GM23338 (cell line): ENCODE data around the gene INPP4B. TPM values are rescaled to one million over a fixed set of nuclear protein-coding genes. Genes with fewer than 3 reads are reported as not detected.

Source experiments
- ATAC-seq: fragments of 200-7000 bp; cut with Tn5 transposase; 3 replicates; pipeline ENCODE4 v1.9.1; 2020
- DNase-seq: peaks from one replicate; pipeline ENCODE4 v3.0.0-alpha.2; 2015; ENCODE audit warnings: low spot score
- H2AFZ ChIP-seq: fragments of 200-600 bp; sonication (generic); 2 replicates; pipeline ENCODE4 v1.8.0; 2016; ENCODE audit warnings: antibody characterized with exemption, mild to moderate bottlenecking, moderate library complexity
- H3F3A ChIP-seq: fragments of 200-600 bp; sonication (generic); replicated peaks from 2 replicates; pipeline ENCODE4 v1.8.0; 2017; ENCODE audit warnings: antibody characterized with exemption, mixed run types, low read depth
- H3K27ac ChIP-seq: fragments of 200-600 bp; sonication (generic); 2 replicates; pipeline ENCODE4 v1.6.1; 2016; ENCODE audit warnings: low read depth
- H3K27me3 ChIP-seq: fragments of 200-600 bp; sonication (generic); 2 replicates; pipeline ENCODE4 v1.8.0; 2016; ENCODE audit warnings: mild to moderate bottlenecking, mixed run types, moderate library complexity; ENCODE audit not compliant: insufficient read depth
- H3K36me3 ChIP-seq: fragments of 200-600 bp; sonication (generic); 2 replicates; pipeline ENCODE4 v1.8.0; 2016; ENCODE audit warnings: mild to moderate bottlenecking; ENCODE audit not compliant: insufficient read depth
- H3K4me1 ChIP-seq: fragments of 200-600 bp; sonication (generic); 2 replicates; pipeline ENCODE4 v1.8.0; 2016; ENCODE audit warnings: mild to moderate bottlenecking, moderate library complexity; ENCODE audit not compliant: insufficient read depth
- H3K4me2 ChIP-seq: fragments of 200-600 bp; sonication (generic); 2 replicates; pipeline ENCODE4 v1.7.1; 2017; ENCODE audit warnings: mixed run types
- H3K4me3 ChIP-seq: fragments of 200-600 bp; sonication (generic); 2 replicates; pipeline ENCODE4 v1.6.1; 2016; ENCODE audit warnings: mixed run types
- H3K79me2 ChIP-seq: fragments of 200-600 bp; sonication (generic); replicated peaks from 2 replicates; pipeline ENCODE4 v1.8.0; 2017; ENCODE audit warnings: mild to moderate bottlenecking; ENCODE audit not compliant: insufficient read depth
- H3K9me2 ChIP-seq: fragments of 200-600 bp; sonication (generic); 2 replicates; pipeline ENCODE4 v1.8.0; 2017; ENCODE audit not compliant: insufficient read depth
- H4K20me1 ChIP-seq: fragments of 200-600 bp; sonication (generic); replicated peaks from 2 replicates; pipeline ENCODE4 v1.8.0; 2017; ENCODE audit warnings: mild to moderate bottlenecking; ENCODE audit not compliant: insufficient read depth
- H3K27ac Mint-ChIP-seq: 2 replicates; pipeline ENCODE4 v1.8.0; 2020; ENCODE audit warnings: inconsistent platforms, mild to moderate bottlenecking, moderate library complexity, mixed read lengths
- H3K27me3 Mint-ChIP-seq: 3 replicates; pipeline ENCODE4 v1.8.0; 2022; ENCODE audit warnings: low read depth, mild to moderate bottlenecking, moderate library complexity, mixed read lengths, inconsistent platforms; ENCODE audit not compliant: insufficient read depth, poor library complexity
- H3K36me3 Mint-ChIP-seq: 3 replicates; pipeline ENCODE4 v1.8.0; 2021; ENCODE audit warnings: low read depth, mild to moderate bottlenecking, inconsistent platforms, moderate library complexity, mixed read lengths
- H3K4me1 Mint-ChIP-seq: 3 replicates; pipeline ENCODE4 v1.8.0; 2020; ENCODE audit warnings: mild to moderate bottlenecking, inconsistent platforms, mixed read lengths
- H3K4me3 Mint-ChIP-seq: 3 replicates; pipeline ENCODE4 v1.8.0; 2021; ENCODE audit warnings: moderate library complexity, mild to moderate bottlenecking, inconsistent platforms, mixed read lengths
- H3K9me3 Mint-ChIP-seq: 3 replicates; pipeline ENCODE4 v1.8.0; 2020; ENCODE audit warnings: moderate library complexity, mild to moderate bottlenecking, inconsistent platforms, mixed read lengths
- CREB1 ChIP-seq: fragments of 250-450 bp; sonication (Bioruptor Pico); IDR thresholded peaks from 2 replicates; pipeline ENCODE4 v1.5.0; 2020; ENCODE audit warnings: low read depth, mild to moderate bottlenecking, moderate library complexity
- CTCF ChIP-seq, 2 experiments: fragments of 200-600 bp in 1 of 2; sonication (generic) in 1 of 2; conservative IDR thresholded peaks; 2 replicates each; pipeline versions ENCODE4 v1.5.1 to v1.6.1; 2016 to 2017; ENCODE audit warnings: antibody characterized with exemption in 2 of 2, low read depth in 2 of 2, mild to moderate bottlenecking in 2 of 2, moderate library complexity in 1 of 2
- ETS1 ChIP-seq: IDR thresholded peaks from 2 replicates; pipeline ENCODE4 v1.6.1; 2016; ENCODE audit warnings: antibody characterized with exemption
- EZH2 ChIP-seq: fragments of 200-600 bp; sonication (generic); IDR thresholded peaks from one replicate; pipeline ENCODE4 v1.8.0; 2017; ENCODE audit warnings: antibody characterized with exemption, mild to moderate bottlenecking, low read depth; ENCODE audit not compliant: unreplicated experiment
- EZH2phosphoT487 ChIP-seq: fragments of 200-600 bp; sonication (generic); IDR thresholded peaks from one replicate; pipeline ENCODE4 v1.8.1; 2018; ENCODE audit warnings: antibody characterized with exemption; ENCODE audit not compliant: unreplicated experiment
- JUNB ChIP-seq: IDR thresholded peaks from one replicate; pipeline ENCODE4 v1.6.1; 2016; ENCODE audit warnings: antibody characterized with exemption; ENCODE audit not compliant: unreplicated experiment
- NANOG ChIP-seq: IDR thresholded peaks from 2 replicates; pipeline ENCODE4 v1.6.1; 2016; ENCODE audit warnings: antibody characterized with exemption, borderline replicate concordance
- POLR2AphosphoS5 ChIP-seq: IDR thresholded peaks from 2 replicates; pipeline ENCODE4 v1.6.1; 2016; ENCODE audit warnings: antibody characterized with exemption, low read depth
- REST ChIP-seq: IDR thresholded peaks from one replicate; pipeline ENCODE4 v1.6.1; 2018; ENCODE audit warnings: antibody characterized with exemption; ENCODE audit not compliant: unreplicated experiment
- STAT1 ChIP-seq: IDR thresholded peaks from one replicate; pipeline ENCODE4 v1.6.1; 2016; ENCODE audit warnings: antibody characterized with exemption; ENCODE audit not compliant: unreplicated experiment
- ZNF114 ChIP-seq: fragments of 250-450 bp; sonication (Bioruptor Pico); IDR thresholded peaks from 2 replicates; pipeline ENCODE4 v1.5.0; 2020; ENCODE audit warnings: mild to moderate bottlenecking, moderate library complexity
- ZNF331 ChIP-seq: fragments of 250-450 bp; sonication (Bioruptor Pico); IDR thresholded peaks from 2 replicates; pipeline ENCODE4 v1.5.0; 2020; ENCODE audit warnings: low read depth, mild to moderate bottlenecking, moderate library complexity
- ZNF462 ChIP-seq: fragments of 250-450 bp; sonication (Bioruptor Pico); IDR thresholded peaks from 2 replicates; pipeline ENCODE4 v1.5.0; 2020; ENCODE audit warnings: mild to moderate bottlenecking, moderate library complexity
- polyA plus RNA-seq: library from polyadenylated mRNA; unstranded; fragments of >200 nt; fragmentation: Nextera tagmentation; extraction: Ambion mirVana; gene quantifications from 2 replicates; pipeline ENCODE4 v1.2.1, GENCODE V29; 2016
- total RNA-seq: library from RNA; depleted of rRNA; stranded (reverse); fragments of >200 nt; shearing (Covaris generic); gene quantifications from 2 replicates; pipeline ENCODE4 v1.2.3, GENCODE V29; 2014

The INPP4B gene
- total and polyA plus RNA-seq, 2 experiments from 2014 or later: 0.11 to 0.14 TPM

- Histone ChIP-seq H4K20me1 (no peaks in the 10 kb centered on the region), H2AFZ (peak overlapping the region; percentile 44; the same call in 1 of the 2 replicates), H3K79me2 (no peaks in the 10 kb centered on the region), H3K36me3 (no peaks in the 10 kb centered on the region), H3F3A (no peaks in the 10 kb centered on the region), H3K9me2 (no peaks in the 10 kb centered on the region), H3K4me1 (peaks cover 18% of the 10 kb centered on the region), H3K4me3 (no peak overlapping the region), H3K4me2 (no peak overlapping the region), H3K27ac (no peak overlapping the region), H3K27me3 (no peaks in the 10 kb centered on the region)
- DNase-seq: no peak
- no peak for ATAC-seq
- H3K27ac Mint-ChIP-seq: no peak overlapping the region
- H3K4me1 Mint-ChIP-seq: peaks cover 20% of the 10 kb centered on the region
- no peaks in the 10 kb centered on the region for H3K27me3 Mint-ChIP-seq
- H3K9me3 Mint-ChIP-seq: no peaks in the 10 kb centered on the region
- no peak for TF ChIP-seq POLR2AphosphoS5
- no peak for TF ChIP-seq CREB1
- TF ChIP-seq ZNF331 (CRISPR knock-in tag): no peak
- TF ChIP-seq ZNF462 (CRISPR knock-in tag): no peak
- no peak for TF ChIP-seq EZH2phosphoT487
- no peak for TF ChIP-seq ZNF114 (CRISPR knock-in tag)
- TF ChIP-seq ETS1: no peak
- TF ChIP-seq EZH2: no peak
- no peak for TF ChIP-seq STAT1
- no peak for TF ChIP-seq NANOG
- TF ChIP-seq JUNB: no peak
- TF ChIP-seq REST: no peak
- TF ChIP-seq CTCF (conservative IDR thresholded peaks at IDR 0.05; ENCODE audit: low read depth in 2 of 2): no peak
- no peaks in the 10 kb centered on the region for H3K36me3 Mint-ChIP-seq
- no peak overlapping the region for H3K4me3 Mint-ChIP-seq
These were observed 581.1 kb downstream of the INPP4B start for GRCh38 chr4:142264961-142265360.
